ENCODE results near the gene TSPAN5.

Gene TSPAN5

DNA sequence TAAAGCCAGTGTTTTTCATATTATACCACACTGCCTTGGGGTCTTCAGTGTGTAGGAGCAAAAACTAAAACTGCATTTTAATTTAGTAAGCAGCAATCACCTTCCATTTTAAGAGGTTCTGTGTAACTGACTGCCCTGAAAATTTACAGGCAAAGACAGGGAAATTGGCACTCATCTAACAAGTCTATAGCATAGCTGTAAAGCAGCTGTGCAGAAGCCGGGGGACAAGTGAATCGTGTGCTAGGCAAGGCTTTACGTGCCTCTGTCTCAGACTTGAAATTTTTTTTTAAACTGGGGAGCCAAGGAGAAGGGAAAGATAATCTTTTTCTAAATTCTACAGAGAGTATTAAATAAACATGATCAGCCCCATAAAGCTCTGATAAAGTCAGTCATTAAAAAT lies 39.7 kb downstream of the TSPAN5 start:
- no peak overlapping the region for H3K27ac ChIP-seq
- no peak for TF ChIP-seq ZFX (IDR thresholded peaks at IDR 0.05)
- TF ChIP-seq, protein P1, sequence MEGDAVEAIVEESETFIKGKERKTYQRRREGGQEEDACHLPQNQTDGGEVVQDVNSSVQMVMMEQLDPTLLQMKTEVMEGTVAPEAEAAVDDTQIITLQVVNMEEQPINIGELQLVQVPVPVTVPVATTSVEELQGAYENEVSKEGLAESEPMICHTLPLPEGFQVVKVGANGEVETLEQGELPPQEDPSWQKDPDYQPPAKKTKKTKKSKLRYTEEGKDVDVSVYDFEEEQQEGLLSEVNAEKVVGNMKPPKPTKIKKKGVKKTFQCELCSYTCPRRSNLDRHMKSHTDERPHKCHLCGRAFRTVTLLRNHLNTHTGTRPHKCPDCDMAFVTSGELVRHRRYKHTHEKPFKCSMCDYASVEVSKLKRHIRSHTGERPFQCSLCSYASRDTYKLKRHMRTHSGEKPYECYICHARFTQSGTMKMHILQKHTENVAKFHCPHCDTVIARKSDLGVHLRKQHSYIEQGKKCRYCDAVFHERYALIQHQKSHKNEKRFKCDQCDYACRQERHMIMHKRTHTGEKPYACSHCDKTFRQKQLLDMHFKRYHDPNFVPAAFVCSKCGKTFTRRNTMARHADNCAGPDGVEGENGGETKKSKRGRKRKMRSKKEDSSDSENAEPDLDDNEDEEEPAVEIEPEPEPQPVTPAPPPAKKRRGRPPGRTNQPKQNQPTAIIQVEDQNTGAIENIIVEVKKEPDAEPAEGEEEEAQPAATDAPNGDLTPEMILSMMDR (conservative IDR thresholded peaks at IDR 0.05) = no peak

DNA sequence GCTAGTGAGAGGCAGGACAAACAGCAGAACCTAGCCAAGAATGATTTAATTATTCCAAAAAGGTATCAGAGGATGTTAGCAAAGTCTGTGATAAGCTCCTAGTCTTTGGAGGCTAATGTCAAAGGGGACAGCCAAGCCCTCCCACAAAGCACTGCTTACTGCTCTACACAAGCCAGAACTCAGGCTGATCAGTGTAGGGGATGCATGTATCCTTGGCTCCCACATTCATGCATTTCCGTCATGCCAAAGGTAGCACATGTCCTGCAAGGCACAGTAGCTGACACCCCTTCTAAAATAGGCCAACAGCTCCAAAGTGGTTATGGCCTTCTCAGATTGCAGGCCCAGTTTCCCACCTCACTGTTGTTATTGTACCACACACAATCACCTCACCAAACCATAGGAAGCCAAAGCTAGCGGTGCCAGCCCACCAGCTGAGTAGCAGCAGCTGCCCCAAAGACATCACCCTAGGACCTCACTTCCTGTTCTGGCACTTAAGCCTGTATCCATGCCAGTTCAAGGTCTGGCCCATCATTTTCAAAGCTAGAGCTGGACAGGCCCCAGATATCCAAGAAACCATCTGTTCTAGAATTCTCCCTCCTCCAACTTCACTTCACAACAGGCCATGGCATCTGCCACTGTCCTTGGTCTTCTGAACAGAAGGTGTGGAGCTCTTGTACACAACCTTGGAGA lies 40.9 kb downstream of the TSPAN5 start:
- TF ChIP-seq, protein P1 (conservative IDR thresholded peaks at IDR 0.05) = no peak
- no peak for TF ChIP-seq ZFX (IDR thresholded peaks at IDR 0.05)
- H3K27ac ChIP-seq = no peak overlapping the region

DNA sequence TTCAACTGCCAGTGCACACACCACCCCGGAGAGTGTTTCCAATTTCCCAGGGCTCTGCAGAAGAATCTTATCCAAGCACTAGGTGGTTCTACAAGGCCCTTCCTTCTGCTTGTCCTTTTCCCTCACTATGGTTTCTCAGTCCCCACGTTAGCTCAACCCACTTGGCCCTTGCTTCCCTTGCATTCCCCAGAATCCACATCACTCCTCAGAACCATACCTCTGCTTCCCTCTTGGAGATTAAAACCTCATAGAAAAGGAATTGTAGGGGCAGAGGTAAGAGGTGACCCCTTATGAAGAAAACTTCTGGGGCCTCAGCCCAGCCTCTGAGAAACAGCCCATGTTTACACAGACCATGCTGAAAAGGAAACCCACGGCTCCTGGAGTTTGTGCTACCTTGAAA lies 42.4 kb downstream of the TSPAN5 start:
- H3K27ac ChIP-seq = no peak overlapping the region
- TF ChIP-seq ZFX (IDR thresholded peaks at IDR 0.05) = no peak
- TF ChIP-seq, protein P1 (conservative IDR thresholded peaks at IDR 0.05) = no peak

DNA sequence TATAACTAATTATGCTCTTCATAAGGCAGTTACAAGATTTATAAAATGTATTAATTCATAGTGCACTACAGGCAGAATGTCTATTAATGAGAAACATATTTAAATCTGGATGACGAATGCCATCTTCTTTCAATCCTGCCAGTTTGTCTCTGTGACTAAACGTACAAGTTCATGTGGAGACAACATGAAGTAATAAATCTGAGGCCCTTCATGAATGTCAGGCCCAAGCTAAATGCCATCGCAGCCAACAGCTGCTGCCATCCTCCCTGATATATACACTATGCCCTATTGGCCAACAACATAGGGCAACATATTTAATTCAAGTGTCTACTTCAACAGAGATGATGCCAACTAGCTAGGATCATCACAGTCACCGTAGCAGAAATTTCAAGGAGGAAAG lies 43.7 kb downstream of the TSPAN5 start:
- no peak overlapping the region for H3K27ac ChIP-seq
- TF ChIP-seq ZFX (IDR thresholded peaks at IDR 0.05) = no peak
- TF ChIP-seq, protein P1 (conservative IDR thresholded peaks at IDR 0.05) = no peak

DNA sequence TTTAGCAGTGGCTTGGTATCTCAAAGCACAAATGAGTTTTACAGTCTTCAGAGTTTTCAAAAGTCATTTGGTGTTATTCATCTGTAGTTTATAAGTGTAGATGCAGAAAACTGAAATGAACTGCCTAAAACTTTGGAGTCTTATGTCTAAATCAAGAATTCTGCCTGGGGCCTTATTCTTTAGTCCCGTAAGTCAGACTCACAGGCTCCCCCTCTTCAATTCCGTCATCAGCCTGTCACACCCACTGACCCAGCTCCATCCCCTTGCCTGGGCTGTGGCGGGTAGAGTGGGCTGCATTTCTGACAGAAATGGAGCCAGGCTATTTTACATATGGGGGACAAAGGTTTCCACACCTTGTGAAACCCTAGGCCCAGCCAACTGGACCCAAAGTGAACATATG lies 44.3 kb downstream of the TSPAN5 start:
- TF ChIP-seq, protein P1 (conservative IDR thresholded peaks at IDR 0.05) = no peak
- TF ChIP-seq ZFX (IDR thresholded peaks at IDR 0.05) = no peak
- no peak overlapping the region for H3K27ac ChIP-seq

DNA sequence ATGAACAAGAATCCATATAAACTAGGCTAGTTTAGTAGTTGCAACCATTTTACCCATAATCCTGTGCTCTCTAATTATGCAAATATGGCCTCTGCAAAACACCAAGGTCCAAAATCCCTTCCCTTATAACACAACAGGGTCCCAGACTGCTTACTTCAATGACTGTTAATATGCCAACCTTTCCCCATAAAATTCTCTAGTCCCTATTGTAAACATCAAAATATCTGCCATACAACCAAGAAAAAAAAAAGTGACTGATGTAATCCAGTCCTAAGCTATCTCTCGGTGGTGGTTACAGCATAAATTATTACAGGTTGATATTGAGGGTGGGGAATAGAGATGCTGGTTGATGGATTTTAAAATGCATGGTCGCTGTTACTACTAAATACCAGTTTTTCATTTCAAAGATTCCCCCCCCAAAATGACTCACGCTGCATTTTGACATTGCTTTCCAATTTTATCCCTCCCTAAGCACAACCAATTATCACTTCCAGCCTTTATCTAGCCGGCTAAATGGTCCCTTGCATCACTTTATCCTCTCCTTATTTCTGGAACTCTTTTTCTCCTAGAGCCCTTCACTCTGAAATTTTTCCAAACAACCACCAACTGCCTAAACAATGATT lies 44.8 kb downstream of the TSPAN5 start:
- TF ChIP-seq, protein P1 (conservative IDR thresholded peaks at IDR 0.05) = no peak
- TF ChIP-seq ZFX (IDR thresholded peaks at IDR 0.05) = no peak
- H3K27ac ChIP-seq = no peak overlapping the region
